Measurements from ENCODE around the gene ZNF197. TPM values are rescaled to one million over a fixed set of nuclear protein-coding genes. Genes with fewer than 3 reads are reported as not detected.
A peak's percentile ranks its signal among the peaks of the same experiment; 100 is the strongest.
"Not testable (repeated sequence)": the region's sequence is repeated elsewhere in the genome, so short reads cannot be mapped to it uniquely, and the experiment has no call there.

ZNF197 gene
- total and polyA plus RNA-seq, 4 donors: 2.4 to 10.6 (median 5.9) TPM

- not testable (repeated sequence) for H3K27ac ChIP-seq (ENCODE audit: low read depth in 1 of 2, low read length in 2 of 2); H3K4me1 ChIP-seq (ENCODE audit: control insufficient read depth in 4 of 4, insufficient read depth in 4 of 4, low read length in 3 of 4); H3K4me3 ChIP-seq (ENCODE audit: low read depth in 1 of 3, low read length in 3 of 3); H3K9ac ChIP-seq (ENCODE audit: low read depth in 1 of 2, low read length in 2 of 2); H3K36me3 ChIP-seq (ENCODE audit: control insufficient read depth in 4 of 4, insufficient read depth in 3 of 4, low read depth in 1 of 4, low read length in 3 of 4); H3K27me3 ChIP-seq (ENCODE audit: control insufficient read depth in 4 of 4, insufficient read depth in 4 of 4, low read length in 3 of 4); DNase-seq (ENCODE audit: low spot score)
- H3K9me3 ChIP-seq (ENCODE audit: control insufficient read depth in 4 of 4, low read length in 3 of 4): peaks cover 11 to 30% (median 18%) of the 10 kb centered on the region in 4 donors
- WGBS: 98% methylated on average over 15 of the region's 15 CpGs
Observed at GRCh38 chr3:44579749-44580148, 45.1 kb upstream of the ZNF197 start.

GRCh38 chr3:44580971-44581370 is 43.9 kb upstream of the ZNF197 start:
- H3K36me3 ChIP-seq (ENCODE audit: control insufficient read depth in 4 of 4, insufficient read depth in 3 of 4, low read depth in 1 of 4, low read length in 3 of 4); H3K27me3 ChIP-seq (ENCODE audit: control insufficient read depth in 4 of 4, insufficient read depth in 4 of 4, low read length in 3 of 4); H3K4me3 ChIP-seq (ENCODE audit: low read depth in 1 of 3, low read length in 3 of 3); DNase-seq (ENCODE audit: low spot score); H3K27ac ChIP-seq (ENCODE audit: low read depth in 1 of 2, low read length in 2 of 2); H3K4me1 ChIP-seq (ENCODE audit: control insufficient read depth in 4 of 4, insufficient read depth in 4 of 4, low read length in 3 of 4); H3K9ac ChIP-seq (ENCODE audit: low read depth in 1 of 2, low read length in 2 of 2): not testable (repeated sequence)
- 42% methylated on average over 62 of the region's 62 CpGs for WGBS
- peaks cover 8 to 36% (median 18%) of the 10 kb centered on the region in 4 donors for H3K9me3 ChIP-seq (ENCODE audit: control insufficient read depth in 4 of 4, low read length in 3 of 4)

GRCh38 chr3:44584646-44585501 is 40.0 kb upstream of the ZNF197 start, which contains the start of gene ZNF660:
TSS of gene ZNF660 (plus strand) at chr3:44584964. CDS start at chr3:44594194, 9,230 bp downstream.
- Histone ChIP-seq H3K4me1 (ENCODE audit: control insufficient read depth in 4 of 4, insufficient read depth in 4 of 4, low read length in 3 of 4) (peaks cover 0 to 2% (median 1%) of the 10 kb centered on the region in 4 donors), H3K9ac (ENCODE audit: low read depth in 1 of 2, low read length in 2 of 2) (peak within 1 kb of the TSS in 1 of 2 donors; percentile 53), H3K36me3 (ENCODE audit: control insufficient read depth in 4 of 4, insufficient read depth in 3 of 4, low read depth in 1 of 4, low read length in 3 of 4) (peaks cover 0 to 4% (median 0%) of the 10 kb centered on the region in 4 donors), H3K4me3 (ENCODE audit: low read depth in 1 of 3, low read length in 3 of 3) (peak within 1 kb of the TSS; percentile 44 to 50 (median 47)), H3K27me3 (ENCODE audit: control insufficient read depth in 4 of 4, insufficient read depth in 4 of 4, low read length in 3 of 4) (peaks cover 0 to 3% (median 0%) of the 10 kb centered on the region in 4 donors), H3K9me3 (ENCODE audit: control insufficient read depth in 4 of 4, low read length in 3 of 4) (peaks cover 6 to 17% (median 14%) of the 10 kb centered on the region in 4 donors), H3K27ac (ENCODE audit: low read depth in 1 of 2, low read length in 2 of 2) (peak within 1 kb of the TSS; percentile 31 to 54)
- no peak for TF ChIP-seq HNF4G (IDR thresholded peaks at IDR 0.05)
- no peak for TF ChIP-seq REST (IDR thresholded peaks at IDR 0.05)
- no peak for TF ChIP-seq TAF1 (conservative IDR thresholded peaks at IDR 0.05)
- TF ChIP-seq HNF4A (conservative IDR thresholded peaks at IDR 0.05): no peak
- no peak for TF ChIP-seq GABPA (IDR thresholded peaks at IDR 0.05 in 1 of 2, conservative IDR thresholded peaks at IDR 0.05 in 1 of 2)
- no peak for TF ChIP-seq JUND (IDR thresholded peaks at IDR 0.05)
- TF ChIP-seq MAX (IDR thresholded peaks at IDR 0.05): no peak
- no peak for TF ChIP-seq RXRA (IDR thresholded peaks at IDR 0.05)
- no peak for TF ChIP-seq SP1 (IDR thresholded peaks at IDR 0.05)
- no peak for TF ChIP-seq NR2F2 (IDR thresholded peaks at IDR 0.05)
- WGBS: 2% methylated on average over 41 of the region's 41 CpGs
- DNase-seq (ENCODE audit: low spot score): peak; percentile 58

Data from liver (tissue), 9 donors.